ENCODE data around the gene ABLIM3. TPM values are rescaled to one million over a fixed set of nuclear protein-coding genes. Genes with fewer than 3 reads are reported as not detected.

The ABLIM3 gene
- total RNA-seq, 1 experiment from 2014 or later = 14.3 TPM

- TF ChIP-seq MAX (IDR thresholded peaks at IDR 0.05) = no peak
- no peak for TF ChIP-seq JUND (IDR thresholded peaks at IDR 0.05)
- TF ChIP-seq EGR1 (IDR thresholded peaks at IDR 0.05; ENCODE audit: low read depth) = no peak
- no peak for TF ChIP-seq ZBTB33 (IDR thresholded peaks at IDR 0.05; ENCODE audit: extremely low read depth, insufficient replicate concordance, low read length)
- TF ChIP-seq SIN3A (IDR thresholded peaks at IDR 0.05; ENCODE audit: low read depth) = no peak
- TF ChIP-seq POLR2AphosphoS5 (IDR thresholded peaks at IDR 0.05; ENCODE audit: low read depth, low read length) = no peak
- no peak for TF ChIP-seq FOSL1 (IDR thresholded peaks at IDR 0.05; ENCODE audit: low read depth)
- TF ChIP-seq REST (IDR thresholded peaks at IDR 0.05; ENCODE audit: low read depth) = no peak
- TF ChIP-seq YY1 (IDR thresholded peaks at IDR 0.05; ENCODE audit: extremely low read depth, insufficient replicate concordance, low read depth, low read length) = no peak
- TF ChIP-seq CTCF (IDR thresholded peaks at IDR 0.05 in 2 of 3, conservative IDR thresholded peaks at IDR 0.05 in 1 of 3; ENCODE audit: borderline replicate concordance in 1 of 3, insufficient read depth in 1 of 3, low read depth in 2 of 3, low read length in 2 of 3) = no peak
- TF ChIP-seq RAD21 (IDR thresholded peaks at IDR 0.05; ENCODE audit: low read depth) = no peak
- TF ChIP-seq EZH2 (IDR thresholded peaks at IDR 0.05) = no peak
- TF ChIP-seq SRF (IDR thresholded peaks at IDR 0.05; ENCODE audit: low read depth) = no peak
- no peak for TF ChIP-seq SP1 (IDR thresholded peaks at IDR 0.05; ENCODE audit: low read depth)
- TF ChIP-seq ELF1 (IDR thresholded peaks at IDR 0.05; ENCODE audit: borderline replicate concordance, low read depth) = no peak
- TF ChIP-seq TCF7L2 (IDR thresholded peaks at IDR 0.05; ENCODE audit: borderline replicate concordance, extremely low read depth, insufficient read depth, insufficient read length) = no peak
- TF ChIP-seq EZH2phosphoT487 (IDR thresholded peaks at IDR 0.05; ENCODE audit: borderline replicate concordance) = no peak
- no peak for TF ChIP-seq ATF3 (IDR thresholded peaks at IDR 0.05)
- no peak for TF ChIP-seq CBX3 (IDR thresholded peaks at IDR 0.05; ENCODE audit: low read depth)
- Histone ChIP-seq H3K27ac (ENCODE audit: low read depth, low read length) (no peak overlapping the region), H3K4me2 (ENCODE audit: low read length) (no peak overlapping the region), H2AFZ (ENCODE audit: low read depth, low read length, poor library complexity, severe bottlenecking) (no peak overlapping the region), H3K9me2 (ENCODE audit: insufficient read depth) (no peaks in the 10 kb centered on the region), H3K36me3 (ENCODE audit: control insufficient read depth in 1 of 2, insufficient read depth in 2 of 2, low read length in 2 of 2) (no peaks in the 10 kb centered on the region), H3K27me3 (ENCODE audit: insufficient read depth, low read length) (no peaks in the 10 kb centered on the region; the same call in 1 of the 2 replicates), H3K9me3 (ENCODE audit: control insufficient read depth in 1 of 2, insufficient read depth in 1 of 2, low read depth in 1 of 2, low read length in 2 of 2) (no peaks in the 10 kb centered on the region), H3K4me1 (ENCODE audit: control insufficient read depth in 1 of 2, insufficient read depth in 2 of 2, low read length in 2 of 2) (peaks cover 11 to 37% of the 10 kb centered on the region in 2 experiments), H3K79me2 (ENCODE audit: insufficient read depth, low read length) (no peaks in the 10 kb centered on the region), H3K9ac (ENCODE audit: low read length) (no peak overlapping the region), H3K4me3 (replicated peaks in 1 of 2; ENCODE audit: low read depth in 1 of 2, low read length in 2 of 2) (no peak overlapping the region), H4K20me1 (ENCODE audit: insufficient read depth) (no peaks in the 10 kb centered on the region)
- ATAC-seq (no peak), DNase-seq (ENCODE audit: low read depth, low spot score) (no peak)
- intact Hi-C loops (cut with micrococcal nuclease) = no loop called here
- ChIA-PET CTCF (no interaction called here), RAD21 (ENCODE audit: low non-redundant PET in 1 of 2, low total read pairs in 2 of 2, uncharacterized antibody in 2 of 2, unreplicated experiment in 2 of 2) (no interaction called here), POLR2A (no interaction called here)
- BruUV-seq (replicated peaks) = no TSS peak
These were observed 23.4 kb downstream of the ABLIM3 start for GRCh38 chr5:149164731-149165130.

All from HCT116 (cell line).